H1 (cell line): Measurements from ENCODE around the gene HOXB6. TPM values are rescaled to one million over a fixed set of nuclear protein-coding genes. Genes with fewer than 3 reads are reported as not detected.

Experiments
- CTCF ChIA-PET: fragments of 300-600 bp; sonication (Branson Sonifier 250); formaldehyde crosslinking; loops from one replicate; lab custom pipeline; 2021; ENCODE audit not compliant: partially characterized antibody; lab: Charles Lee
- POLR2A ChIA-PET: fragments of 300-600 bp; sonication (Branson Sonifier 250); formaldehyde crosslinking; loops from one replicate; lab custom pipeline; 2021; ENCODE audit warnings: inconsistent platforms; ENCODE audit not compliant: partially characterized antibody; lab: Charles Lee
- DNase-seq, 2 experiments: peaks; one replicate each; pipeline versions ENCODE4 v3.0.0 to v3.0.0-alpha.2; 2010 to 2022; ENCODE audit warnings: low spot score in 2 of 2, low read depth in 1 of 2, mixed read lengths in 1 of 2
- FAIRE-seq: peaks from 2 replicates; lab custom pipeline; 2011; peaks lifted over from hg19 to GRCh38; lab: Jason Lieb, UNC
- H2AFZ ChIP-seq: 2 replicates; pipeline ENCODE4 v1.8.1; 2012; ENCODE audit warnings: low read length, inconsistent platforms
- H2AK5ac ChIP-seq: 2 replicates; pipeline ENCODE4 v1.6.1; 2013; ENCODE audit warnings: low read depth, low read length
- H2BK120ac ChIP-seq: replicated peaks from 2 replicates; pipeline ENCODE3; 2013; ENCODE audit warnings: low read depth, low read length, inconsistent platforms
- H2BK12ac ChIP-seq: 2 replicates; pipeline ENCODE4 v1.6.1; 2013; ENCODE audit warnings: low read depth, low read length
- H2BK15ac ChIP-seq: 2 replicates; pipeline ENCODE4 v1.6.1; 2013; ENCODE audit warnings: low read length
- H2BK20ac ChIP-seq: 2 replicates; pipeline ENCODE4 v1.6.1; 2013; ENCODE audit warnings: low read length
- H2BK5ac ChIP-seq: 2 replicates; pipeline ENCODE4 v1.6.1; 2013; ENCODE audit warnings: low read depth, low read length
- H3K14ac ChIP-seq: 2 replicates; pipeline ENCODE4 v1.6.1; 2013; ENCODE audit warnings: inconsistent platforms; ENCODE audit not compliant: insufficient read length
- H3K18ac ChIP-seq: 2 replicates; pipeline ENCODE4 v1.6.1; 2013; ENCODE audit warnings: low read length; ENCODE audit errors: extremely low read depth
- H3K23ac ChIP-seq: 2 replicates; pipeline ENCODE4 v1.6.1; 2013; ENCODE audit warnings: inconsistent platforms; ENCODE audit not compliant: insufficient read length
- H3K23me2 ChIP-seq: 2 replicates; pipeline ENCODE4 v1.6.1; 2013; ENCODE audit warnings: low read depth, low read length
- H3K27ac ChIP-seq: 2 replicates; pipeline ENCODE4 v1.6.1; 2011; ENCODE audit warnings: low read depth, low read length, inconsistent platforms
- H3K27me3 ChIP-seq, 4 experiments: replicated peaks in 1 of 4; 1 replicate in 1 of 4; 2 replicates in 3 of 4; pipeline versions ENCODE4 v1.6.1 to v1.8.1; 2011 to 2013; ENCODE audit warnings: low read length in 3 of 4, mild to moderate bottlenecking in 3 of 4, inconsistent platforms in 2 of 4, mixed read lengths in 2 of 4, moderate library complexity in 1 of 4; ENCODE audit not compliant: control insufficient read depth in 3 of 4, insufficient read depth in 3 of 4; ENCODE audit errors: extremely low read depth in 1 of 4
- H3K36me3 ChIP-seq, 4 experiments: 2 replicates each; pipeline versions ENCODE4 v1.6.1 to v1.8.1; 2011 to 2013; ENCODE audit warnings: mild to moderate bottlenecking in 4 of 4, low read length in 3 of 4, moderate library complexity in 2 of 4, control low read depth in 1 of 4, inconsistent platforms in 1 of 4; ENCODE audit not compliant: insufficient read depth in 4 of 4, control insufficient read depth in 2 of 4
- H3K4ac ChIP-seq: replicated peaks from 2 replicates; pipeline ENCODE3; 2013; ENCODE audit warnings: low read length, low read depth, mixed read lengths, inconsistent platforms; ENCODE audit not compliant: insufficient read length
- H3K4me1 ChIP-seq, 4 experiments: replicated peaks in 1 of 4; 1 replicate in 1 of 4; 2 replicates in 3 of 4; pipeline versions ENCODE4 v1.6.1 to v1.8.1; 2011 to 2013; ENCODE audit warnings: low read length in 3 of 4, inconsistent platforms in 2 of 4, mixed read lengths in 1 of 4; ENCODE audit not compliant: insufficient read depth in 4 of 4, control insufficient read depth in 3 of 4
- H3K4me2 ChIP-seq, 2 experiments: 2 replicates each; pipeline versions ENCODE4 v1.6.1 to v1.8.1; 2011 to 2013; ENCODE audit warnings: low read depth in 2 of 2, low read length in 2 of 2, control low read depth in 1 of 2, inconsistent platforms in 1 of 2, mild to moderate bottlenecking in 1 of 2; ENCODE audit not compliant: insufficient read depth in 1 of 2
- H3K4me3 ChIP-seq, 4 experiments: fragments of 200-600, 300-600 bp in 1 of 4; sonication (generic), shearing (Covaris generic), sonication (Bioruptor Twin) in 1 of 4; 2 replicates each; pipeline versions ENCODE4 v1.5.1 to v1.8.1; 2011 to 2016; ENCODE audit warnings: low read length in 4 of 4, low read depth in 3 of 4, control low read depth in 2 of 4, inconsistent platforms in 2 of 4, mild to moderate bottlenecking in 2 of 4, mixed read lengths in 1 of 4, moderate library complexity in 1 of 4; ENCODE audit not compliant: insufficient read depth in 2 of 4; ENCODE audit errors: extremely low read depth in 1 of 4
- H3K56ac ChIP-seq: replicated peaks from 2 replicates; pipeline ENCODE3; 2013; ENCODE audit warnings: low read depth, mild to moderate bottlenecking, mixed read lengths, low read length, inconsistent platforms; ENCODE audit not compliant: insufficient read length
- H3K79me1 ChIP-seq: 2 replicates; pipeline ENCODE4 v1.6.1; 2013; ENCODE audit warnings: low read depth, low read length, control low read depth
- H3K79me2 ChIP-seq, 2 experiments: 2 replicates each; pipeline versions ENCODE4 v1.6.1 to v1.8.1; 2012 to 2013; ENCODE audit warnings: low read length in 2 of 2, mild to moderate bottlenecking in 2 of 2, inconsistent platforms in 1 of 2; ENCODE audit not compliant: insufficient read depth in 2 of 2, control insufficient read depth in 1 of 2
- H3K9ac ChIP-seq, 4 experiments: replicated peaks in 1 of 4; 1 replicate in 1 of 4; 2 replicates in 3 of 4; pipeline versions ENCODE4 v1.6.1 to v1.8.1; 2011 to 2013; ENCODE audit warnings: low read depth in 3 of 4, low read length in 3 of 4, control low read depth in 2 of 4, mild to moderate bottlenecking in 2 of 4, moderate library complexity in 2 of 4, inconsistent platforms in 1 of 4; ENCODE audit errors: extremely low read depth in 1 of 4
- H3K9me3 ChIP-seq, 2 experiments: 2 replicates each; pipeline versions ENCODE4 v1.6.1 to v1.8.1; 2012 to 2013; ENCODE audit warnings: mild to moderate bottlenecking in 2 of 2, moderate library complexity in 2 of 2, control low read depth in 1 of 2, inconsistent platforms in 1 of 2, low read depth in 1 of 2, low read length in 1 of 2, mixed read lengths in 1 of 2; ENCODE audit not compliant: insufficient read depth in 2 of 2
- H4K20me1 ChIP-seq, 2 experiments: replicated peaks in 1 of 2; 2 replicates each; pipeline versions ENCODE3 to v1.8.1; 2011 to 2013; ENCODE audit warnings: inconsistent platforms in 2 of 2, low read length in 2 of 2, mild to moderate bottlenecking in 1 of 2; ENCODE audit not compliant: insufficient read depth in 2 of 2, control insufficient read depth in 1 of 2
- H4K5ac ChIP-seq: 2 replicates; pipeline ENCODE4 v1.6.1; 2013; ENCODE audit warnings: low read length, low read depth, mixed read lengths, inconsistent platforms; ENCODE audit not compliant: insufficient read length
- H4K8ac ChIP-seq: 2 replicates; pipeline ENCODE4 v1.8.0; 2013; ENCODE audit warnings: mild to moderate bottlenecking, moderate library complexity, low read length, inconsistent platforms; ENCODE audit not compliant: insufficient read depth; ENCODE audit errors: extremely low read depth
- H4K91ac ChIP-seq: replicated peaks from 2 replicates; pipeline ENCODE3; 2013; ENCODE audit warnings: low read length, mixed read lengths, inconsistent platforms; ENCODE audit not compliant: insufficient read length
- CBX8 ChIP-seq: fragments of 300-800, 300-1000 bp; sonication (generic); IDR thresholded peaks from 2 replicates; pipeline ENCODE4 v1.7.1; 2016; ENCODE audit warnings: low read depth, low read length, borderline replicate concordance
- CREB1 ChIP-seq: IDR thresholded peaks from 2 replicates; pipeline ENCODE4 v1.6.1; 2012; ENCODE audit warnings: inconsistent platforms
- EZH2 ChIP-seq: fragments of 200-600 bp; sonication (generic); IDR thresholded peaks from 2 replicates; pipeline ENCODE4 v1.7.1; 2012; ENCODE audit warnings: low read depth, mild to moderate bottlenecking, moderate library complexity, low read length, inconsistent platforms; ENCODE audit not compliant: severe bottlenecking
- RNF2 ChIP-seq: fragments of 200-900, 300-1000 bp; sonication (generic); IDR thresholded peaks from 2 replicates; pipeline ENCODE4 v1.7.1; 2016; ENCODE audit warnings: borderline replicate concordance, low read depth, mild to moderate bottlenecking, antibody characterized with exemption, low read length; ENCODE audit not compliant: poor library complexity, severe bottlenecking; ENCODE audit errors: missing control alignments
- SP2 ChIP-seq: IDR thresholded peaks from 2 replicates; pipeline ENCODE4 v1.6.1; 2012; ENCODE audit warnings: mild to moderate bottlenecking, low read length, inconsistent platforms
- SUZ12 ChIP-seq: fragments of 200-600 bp; sonication (generic); IDR thresholded peaks from 2 replicates; pipeline ENCODE4 v1.6.1; 2012; ENCODE audit warnings: mild to moderate bottlenecking, inconsistent platforms, low read length, moderate library complexity, mixed read lengths
- TCF12 ChIP-seq: IDR thresholded peaks from 2 replicates; pipeline ENCODE4 v1.6.1; 2011; ENCODE audit warnings: low read depth, mild to moderate bottlenecking, low read length
- ZNF274 ChIP-seq: IDR thresholded peaks from 2 replicates; pipeline ENCODE4 v1.7.0; 2012; ENCODE audit warnings: low read length, borderline replicate concordance; ENCODE audit errors: extremely low read depth
- WGBS, 2 experiments: shearing (Covaris generic) in 1 of 2; methylation state at CpG; one replicate each; pipeline versions ENCODE4 v1.1.6 to v1.1.7; 2013 to 2015; ENCODE audit warnings: low lambda C conversion rate in 2 of 2, mixed read lengths in 2 of 2, inconsistent platforms in 1 of 2, low coverage in 1 of 2, missing lambda C conversion rate in 1 of 2; ENCODE audit not compliant: insufficient replicate concordance in 2 of 2, insufficient coverage in 1 of 2, insufficient read length in 1 of 2; ENCODE audit errors: extremely low coverage in 1 of 2, missing lambda C conversion rate in 1 of 2; 5-methylcytosine and 5-hydroxymethylcytosine counted together
- polyA plus RNA-seq, 7 experiments: library from polyadenylated mRNA; depleted of rRNA in 3 of 7; stranded (reverse) in 5 of 7; unstranded in 2 of 7; fragments of >200 nt in 5 of 7; fragments of 200-250 nt in 2 of 7; gene quantifications; 1 replicate in 5 of 7; 2 replicates in 1 of 7; 4 replicates in 1 of 7; pipeline versions ENCODE4 v1.2.1 to v1.2.3, GENCODE V29; 2011 to 2013; ENCODE audit warnings: missing spikeins in 2 of 7, mixed read lengths in 2 of 7
- total RNA-seq: library from RNA; stranded (reverse); fragmentation: NEBNext Ultra II Directional; extraction: Animal tissue kit (Norgen Biotek cat#: 25700); gene quantifications from 2 replicates; pipeline ENCODE4 v1.2.1, GENCODE V29; 2021

Gene HOXB6
- total and polyA plus RNA-seq, 2 of the 8 experiments (the other 6 are each of a cell fraction or from before 2014, with no cell fraction given): not detected

GRCh38 chr17:48594538-48595277, 10.1 kb downstream of the HOXB6 start:
- Histone ChIP-seq H2BK20ac (no peak overlapping the region), H2BK15ac (no peak overlapping the region), H4K5ac (no peak overlapping the region), H3K4me2 (peak overlapping the region in 1 of 2 experiments; percentile 45; a peak in 2 of 4 replicates), H3K79me1 (no peaks in the 10 kb centered on the region), H2AK5ac (0 out of 2 replicates have a peak overlapping the region, but pooled peaks have one; percentile 19), H3K23ac (no peak overlapping the region), H3K4me3 (no peak overlapping the region), H3K27me3 (peaks cover 96 to 100% (median 99%) of the 10 kb centered on the region in 4 experiments), H2BK120ac (no peak overlapping the region), H3K9me3 (no peaks in the 10 kb centered on the region; a peak in 1 of 4 replicates), H3K14ac (no peak overlapping the region), H3K79me2 (no peaks in the 10 kb centered on the region), H3K18ac (no peak overlapping the region; the same call in 1 of the 2 replicates), H4K20me1 (peaks cover 40 to 51% of the 10 kb centered on the region in 2 experiments), H4K91ac (no peak overlapping the region), H3K27ac (no peak overlapping the region), H4K8ac (no peak overlapping the region), H2BK5ac (no peak overlapping the region), H3K4ac (no peak overlapping the region), H3K9ac (no peak overlapping the region), H3K36me3 (no peaks in the 10 kb centered on the region; a peak in 1 of 8 replicates), H2BK12ac (peak overlapping the region; percentile 27; the same call in 1 of the 2 replicates), H2AFZ (no peak overlapping the region), H3K56ac (no peak overlapping the region), H3K4me1 (peaks cover 0 to 12% (median 4%) of the 10 kb centered on the region in 4 experiments; a peak in 5 of 7 replicates), H3K23me2 (no peaks in the 10 kb centered on the region; the same call in 1 of the 2 replicates)
- no peak for FAIRE-seq
- POLR2A ChIA-PET: no interaction called here
- WGBS, 2 experiments: 19% methylated on average over 25 of the region's 25 CpGs; no CpG with 5 or more reads in 1 of the 2 experiments
- no peak for DNase-seq
- TF ChIP-seq SP2: no peak
- TF ChIP-seq TCF12: no peak
- TF ChIP-seq CREB1: no peak
- peak; percentile 98 for TF ChIP-seq EZH2
- TF ChIP-seq ZNF274: no peak
- peak; percentile 75 for TF ChIP-seq RNF2
- peak; percentile 95 for TF ChIP-seq SUZ12
- peak; percentile 90; the same call in 1 of the 2 replicates for TF ChIP-seq CBX8
- CTCF ChIA-PET: interaction anchor here (0.6 to 7.0 kb wide), 19 partner anchors 16 to 747 kb away, joined by 3 to 53 read pairs (median 4); no protein-coding TSS in a partner anchor
